ENCODE results near the gene PIN1. TPM values are rescaled to one million over a fixed set of nuclear protein-coding genes. Genes with fewer than 3 reads are reported as not detected.

The PIN1 gene
- total and polyA plus RNA-seq, 2 of the 13 experiments (the other 11 are each of a cell fraction or from before 2014, with no cell fraction given) = 31.9 to 72.0 TPM

- TF ChIP-seq, protein P1, sequence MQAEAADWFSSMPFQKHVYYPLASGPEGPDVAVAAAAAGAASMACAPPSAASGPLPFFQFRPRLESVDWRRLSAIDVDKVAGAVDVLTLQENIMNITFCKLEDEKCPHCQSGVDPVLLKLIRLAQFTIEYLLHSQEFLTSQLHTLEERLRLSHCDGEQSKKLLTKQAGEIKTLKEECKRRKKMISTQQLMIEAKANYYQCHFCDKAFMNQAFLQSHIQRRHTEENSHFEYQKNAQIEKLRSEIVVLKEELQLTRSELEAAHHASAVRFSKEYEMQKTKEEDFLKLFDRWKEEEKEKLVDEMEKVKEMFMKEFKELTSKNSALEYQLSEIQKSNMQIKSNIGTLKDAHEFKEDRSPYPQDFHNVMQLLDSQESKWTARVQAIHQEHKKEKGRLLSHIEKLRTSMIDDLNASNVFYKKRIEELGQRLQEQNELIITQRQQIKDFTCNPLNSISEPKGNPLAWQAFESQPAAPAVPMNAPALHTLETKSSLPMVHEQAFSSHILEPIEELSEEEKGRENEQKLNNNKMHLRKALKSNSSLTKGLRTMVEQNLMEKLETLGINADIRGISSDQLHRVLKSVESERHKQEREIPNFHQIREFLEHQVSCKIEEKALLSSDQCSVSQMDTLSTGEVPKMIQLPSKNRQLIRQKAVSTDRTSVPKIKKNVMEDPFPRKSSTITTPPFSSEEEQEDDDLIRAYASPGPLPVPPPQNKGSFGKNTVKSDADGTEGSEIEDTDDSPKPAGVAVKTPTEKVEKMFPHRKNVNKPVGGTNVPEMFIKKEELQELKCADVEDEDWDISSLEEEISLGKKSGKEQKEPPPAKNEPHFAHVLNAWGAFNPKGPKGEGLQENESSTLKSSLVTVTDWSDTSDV (CRISPR knock-in tag; IDR thresholded peaks at IDR 0.05) = peak; percentile 68; the same call in 1 of the 2 replicates
- TF ChIP-seq TOPORS (CRISPR knock-in tag; IDR thresholded peaks at IDR 0.05) = no peak
- TF ChIP-seq, protein P2, sequence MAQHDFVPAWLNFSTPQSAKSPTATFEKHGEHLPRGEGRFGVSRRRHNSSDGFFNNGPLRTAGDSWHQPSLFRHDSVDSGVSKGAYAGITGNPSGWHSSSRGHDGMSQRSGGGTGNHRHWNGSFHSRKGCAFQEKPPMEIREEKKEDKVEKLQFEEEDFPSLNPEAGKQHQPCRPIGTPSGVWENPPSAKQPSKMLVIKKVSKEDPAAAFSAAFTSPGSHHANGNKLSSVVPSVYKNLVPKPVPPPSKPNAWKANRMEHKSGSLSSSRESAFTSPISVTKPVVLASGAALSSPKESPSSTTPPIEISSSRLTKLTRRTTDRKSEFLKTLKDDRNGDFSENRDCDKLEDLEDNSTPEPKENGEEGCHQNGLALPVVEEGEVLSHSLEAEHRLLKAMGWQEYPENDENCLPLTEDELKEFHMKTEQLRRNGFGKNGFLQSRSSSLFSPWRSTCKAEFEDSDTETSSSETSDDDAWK (CRISPR knock-in tag; IDR thresholded peaks at IDR 0.05) = no peak
- TF ChIP-seq NCOR1 (IDR thresholded peaks at IDR 0.05; ENCODE audit: borderline replicate concordance, low read length) = peak; percentile 37; the same call in 1 of the 2 replicates
- no peak for TF ChIP-seq KDM1A (CRISPR knock-in tag; IDR thresholded peaks at IDR 0.05)
- TF ChIP-seq ZNF232 (CRISPR knock-in tag; IDR thresholded peaks at IDR 0.05; ENCODE audit: borderline replicate concordance) = no peak
- TF ChIP-seq, protein P3, sequence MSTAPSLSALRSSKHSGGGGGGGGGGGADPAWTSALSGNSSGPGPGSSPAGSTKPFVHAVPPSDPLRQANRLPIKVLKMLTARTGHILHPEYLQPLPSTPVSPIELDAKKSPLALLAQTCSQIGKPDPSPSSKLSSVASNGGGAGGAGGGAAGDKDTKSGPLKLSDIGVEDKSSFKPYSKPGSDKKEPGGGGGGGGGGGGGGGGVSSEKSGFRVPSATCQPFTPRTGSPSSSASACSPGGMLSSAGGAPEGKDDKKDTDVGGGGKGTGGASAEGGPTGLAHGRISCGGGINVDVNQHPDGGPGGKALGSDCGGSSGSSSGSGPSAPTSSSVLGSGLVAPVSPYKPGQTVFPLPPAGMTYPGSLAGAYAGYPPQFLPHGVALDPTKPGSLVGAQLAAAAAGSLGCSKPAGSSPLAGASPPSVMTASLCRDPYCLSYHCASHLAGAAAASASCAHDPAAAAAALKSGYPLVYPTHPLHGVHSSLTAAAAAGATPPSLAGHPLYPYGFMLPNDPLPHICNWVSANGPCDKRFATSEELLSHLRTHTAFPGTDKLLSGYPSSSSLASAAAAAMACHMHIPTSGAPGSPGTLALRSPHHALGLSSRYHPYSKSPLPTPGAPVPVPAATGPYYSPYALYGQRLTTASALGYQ (CRISPR knock-in tag; IDR thresholded peaks at IDR 0.05) = peak; percentile 59; the same call in 1 of the 2 replicates
- no peak; the same call in 1 of the 2 replicates for TF ChIP-seq KDM5B (CRISPR knock-in tag; IDR thresholded peaks at IDR 0.05; ENCODE audit: borderline replicate concordance)
- TF ChIP-seq ZNF10 (CRISPR knock-in tag; IDR thresholded peaks at IDR 0.05; ENCODE audit: borderline replicate concordance, low read depth) = no peak
- TF ChIP-seq RFX3 (CRISPR knock-in tag; IDR thresholded peaks at IDR 0.05) = 0 out of 2 replicates have a peak, but pooled peaks have one; percentile 23
- peak; percentile 44; the same call in 1 of the 2 replicates for TF ChIP-seq JUN (CRISPR knock-in tag; IDR thresholded peaks at IDR 0.05)
- TF ChIP-seq RARG (CRISPR knock-in tag; IDR thresholded peaks at IDR 0.05; ENCODE audit: low read depth) = no peak
- TF ChIP-seq ZNF512 (CRISPR knock-in tag; IDR thresholded peaks at IDR 0.05) = no peak
- peak; percentile 74; the same call in 1 of the 2 replicates for TF ChIP-seq ZNF598 (CRISPR knock-in tag; IDR thresholded peaks at IDR 0.05; ENCODE audit: borderline replicate concordance)
- TF ChIP-seq SCMH1 (CRISPR knock-in tag; IDR thresholded peaks at IDR 0.05; ENCODE audit: borderline replicate concordance) = no peak
- no peak for TF ChIP-seq GLI4 (CRISPR knock-in tag; IDR thresholded peaks at IDR 0.05; ENCODE audit: borderline replicate concordance)
- TF ChIP-seq DMTF1 (CRISPR knock-in tag; IDR thresholded peaks at IDR 0.05) = no peak
Measured at GRCh38 chr19:9827289-9828238, 7.6 kb upstream of the PIN1 start, which contains the start of gene UBL5 (continued).
